Endothelial cell (in vitro differentiated cells): Measurements from ENCODE around the gene KRT5. TPM values are rescaled to one million over a fixed set of nuclear protein-coding genes. Genes with fewer than 3 reads are reported as not detected.

Source experiments
- DNase-seq: peaks from one replicate; pipeline ENCODE4 v3.0.0; 2021; ENCODE audit warnings: low spot score
- H3K27ac Mint-ChIP-seq: one replicate; pipeline ENCODE4 v1.8.0; 2021; ENCODE audit warnings: mixed read lengths, inconsistent platforms; ENCODE audit not compliant: unreplicated experiment
- H3K27me3 Mint-ChIP-seq: one replicate; pipeline ENCODE4 v1.8.0; 2021; ENCODE audit warnings: mild to moderate bottlenecking, moderate library complexity, mixed read lengths, inconsistent platforms; ENCODE audit not compliant: unreplicated experiment
- H3K36me3 Mint-ChIP-seq: one replicate; pipeline ENCODE4 v1.8.0; 2021; ENCODE audit warnings: mild to moderate bottlenecking, low read depth, mixed read lengths, inconsistent platforms; ENCODE audit not compliant: unreplicated experiment
- H3K4me1 Mint-ChIP-seq: one replicate; pipeline ENCODE4 v1.8.0; 2021; ENCODE audit warnings: mild to moderate bottlenecking, mixed read lengths, inconsistent platforms; ENCODE audit not compliant: unreplicated experiment
- H3K4me3 Mint-ChIP-seq: one replicate; pipeline ENCODE4 v1.8.0; 2021; ENCODE audit warnings: mild to moderate bottlenecking, mixed read lengths, inconsistent platforms; ENCODE audit not compliant: unreplicated experiment
- H3K9me3 Mint-ChIP-seq: one replicate; pipeline ENCODE4 v1.8.0; 2021; ENCODE audit warnings: mixed read lengths, inconsistent platforms; ENCODE audit not compliant: unreplicated experiment
- total RNA-seq: library from RNA; stranded (reverse); fragmentation: NEBNext Ultra II Directional; extraction: Animal tissue kit (Norgen Biotek cat#: 25700); gene quantifications from one replicate; pipeline ENCODE4 v1.2.1, GENCODE V29; 2021; ENCODE audit not compliant: unreplicated experiment
- TF ChIP-seq, protein P1 (sequence below): fragments of 200-600 bp; sonication (generic); IDR thresholded peaks from one replicate; pipeline ENCODE4 v1.5.0; 2021; ENCODE audit warnings: antibody characterized with exemption; ENCODE audit not compliant: unreplicated experiment

KRT5 gene
- total RNA-seq, 1 donor from 2014 or later: not detected

DNA sequence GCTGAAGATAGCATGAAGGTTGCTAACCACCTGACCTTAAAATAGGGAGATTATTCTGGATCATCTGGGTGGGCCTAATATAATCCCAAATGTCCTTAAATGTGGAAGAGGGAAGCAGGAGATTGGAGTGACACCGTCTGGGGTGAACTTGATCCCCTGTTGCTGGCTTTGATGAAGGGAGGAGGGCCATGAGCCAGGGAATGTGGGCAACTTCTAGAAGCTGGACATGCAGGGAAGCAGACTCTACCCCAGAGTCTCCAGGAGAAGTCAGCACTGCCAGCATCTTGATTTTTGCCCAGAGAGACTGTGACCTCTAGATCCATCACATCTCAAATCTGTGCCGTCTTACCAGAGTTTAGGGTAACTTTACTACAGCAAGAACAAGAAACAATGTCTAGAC, 9.2 kb upstream of the KRT5 start:
- Mint-ChIP-seq H3K27ac (no peak overlapping the region), H3K36me3 (no peaks in the 10 kb centered on the region), H3K9me3 (no peaks in the 10 kb centered on the region)

DNA sequence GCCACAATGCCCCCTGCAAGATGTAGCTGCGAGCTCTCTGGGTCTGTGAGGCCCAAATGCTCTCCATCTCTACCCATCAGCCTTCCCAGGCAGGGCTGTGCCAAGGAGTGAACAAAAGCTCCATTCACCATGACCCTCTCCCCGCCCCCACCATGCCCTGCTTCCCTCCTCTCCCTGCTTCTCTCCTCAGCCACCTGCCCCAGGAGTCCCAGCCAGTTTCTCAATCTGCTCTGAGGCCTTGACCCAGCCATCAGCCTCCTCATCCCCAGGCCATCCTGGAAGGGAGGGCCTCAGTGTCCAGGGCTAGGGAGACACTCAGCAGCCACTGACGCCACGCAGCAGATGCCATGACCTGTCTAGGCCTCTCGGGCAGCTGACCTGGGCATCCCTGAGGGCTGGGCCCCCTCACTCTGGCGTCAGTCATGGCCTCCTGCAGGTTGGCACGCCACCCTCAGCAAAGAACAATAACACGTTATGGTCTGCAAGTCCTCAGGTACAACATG, 8.5 kb upstream of the KRT5 start:
- Mint-ChIP-seq H3K4me1 (no peaks in the 10 kb centered on the region), H3K4me3 (no peak overlapping the region), H3K27me3 (peaks cover 6% of the 10 kb centered on the region), H3K9me3 (no peaks in the 10 kb centered on the region), H3K36me3 (no peaks in the 10 kb centered on the region), H3K27ac (no peak overlapping the region)
- TF ChIP-seq, protein P1, sequence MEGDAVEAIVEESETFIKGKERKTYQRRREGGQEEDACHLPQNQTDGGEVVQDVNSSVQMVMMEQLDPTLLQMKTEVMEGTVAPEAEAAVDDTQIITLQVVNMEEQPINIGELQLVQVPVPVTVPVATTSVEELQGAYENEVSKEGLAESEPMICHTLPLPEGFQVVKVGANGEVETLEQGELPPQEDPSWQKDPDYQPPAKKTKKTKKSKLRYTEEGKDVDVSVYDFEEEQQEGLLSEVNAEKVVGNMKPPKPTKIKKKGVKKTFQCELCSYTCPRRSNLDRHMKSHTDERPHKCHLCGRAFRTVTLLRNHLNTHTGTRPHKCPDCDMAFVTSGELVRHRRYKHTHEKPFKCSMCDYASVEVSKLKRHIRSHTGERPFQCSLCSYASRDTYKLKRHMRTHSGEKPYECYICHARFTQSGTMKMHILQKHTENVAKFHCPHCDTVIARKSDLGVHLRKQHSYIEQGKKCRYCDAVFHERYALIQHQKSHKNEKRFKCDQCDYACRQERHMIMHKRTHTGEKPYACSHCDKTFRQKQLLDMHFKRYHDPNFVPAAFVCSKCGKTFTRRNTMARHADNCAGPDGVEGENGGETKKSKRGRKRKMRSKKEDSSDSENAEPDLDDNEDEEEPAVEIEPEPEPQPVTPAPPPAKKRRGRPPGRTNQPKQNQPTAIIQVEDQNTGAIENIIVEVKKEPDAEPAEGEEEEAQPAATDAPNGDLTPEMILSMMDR: no peak
- no peak for DNase-seq

More for the DNA sequence above, 9.2 kb upstream of the KRT5 start:
- Mint-ChIP-seq H3K4me1 (no peaks in the 10 kb centered on the region), H3K4me3 (no peak overlapping the region), H3K27me3 (peaks cover 6% of the 10 kb centered on the region)
- TF ChIP-seq, protein P1: no peak
- no peak for DNase-seq

DNA sequence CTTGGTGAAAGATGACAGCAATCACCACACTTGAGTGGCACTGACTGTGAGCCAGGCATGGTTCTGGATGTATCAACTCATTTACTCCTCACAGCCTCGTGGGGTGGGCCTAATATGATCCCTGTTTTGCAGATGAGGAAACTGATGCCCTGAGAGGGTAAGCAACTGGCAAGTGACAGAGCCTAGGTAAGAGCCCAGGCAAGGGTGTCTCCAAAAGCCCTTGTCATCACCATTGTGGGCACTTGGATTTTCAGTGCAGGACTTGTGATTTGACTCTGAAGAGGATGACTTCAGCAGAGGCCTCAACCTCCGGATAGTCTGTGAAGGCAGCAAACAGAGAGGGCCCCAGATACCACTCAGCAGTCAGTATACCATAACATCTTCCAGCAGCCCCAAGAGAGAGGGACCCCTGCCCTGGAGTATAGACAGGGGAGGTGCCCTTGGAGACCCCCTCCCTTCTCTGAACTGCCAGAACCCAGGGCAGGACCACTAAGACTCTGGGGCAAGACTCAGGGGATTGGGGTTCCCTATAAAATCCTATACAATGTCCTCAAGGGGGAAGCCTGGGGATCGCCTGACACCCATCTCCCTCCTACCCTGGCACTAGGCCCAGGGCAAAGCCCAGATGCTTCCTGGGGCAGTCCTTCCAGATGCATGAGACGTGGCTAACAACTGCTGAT, 7.1 kb upstream of the KRT5 start:
- Mint-ChIP-seq H3K27me3 (peaks cover 4% of the 10 kb centered on the region), H3K9me3 (no peaks in the 10 kb centered on the region), H3K36me3 (no peaks in the 10 kb centered on the region), H3K4me3 (no peak overlapping the region), H3K27ac (no peak overlapping the region), H3K4me1 (no peaks in the 10 kb centered on the region)
- TF ChIP-seq, protein P1: no peak
- DNase-seq: no peak

GRCh38 chr12:52526511-52526951, 6.3 kb upstream of the KRT5 start:
- H3K4me3 Mint-ChIP-seq: no peak overlapping the region
- no peaks in the 10 kb centered on the region for H3K36me3 Mint-ChIP-seq
- H3K4me1 Mint-ChIP-seq: no peaks in the 10 kb centered on the region
- H3K27ac Mint-ChIP-seq: no peak overlapping the region
- TF ChIP-seq, protein P1: no peak
- DNase-seq: no peak
- H3K9me3 Mint-ChIP-seq: no peaks in the 10 kb centered on the region
- peaks cover 4% of the 10 kb centered on the region for H3K27me3 Mint-ChIP-seq
